ENCODE measurements around the gene SLC24A4.

SLC24A4 gene

DNA sequence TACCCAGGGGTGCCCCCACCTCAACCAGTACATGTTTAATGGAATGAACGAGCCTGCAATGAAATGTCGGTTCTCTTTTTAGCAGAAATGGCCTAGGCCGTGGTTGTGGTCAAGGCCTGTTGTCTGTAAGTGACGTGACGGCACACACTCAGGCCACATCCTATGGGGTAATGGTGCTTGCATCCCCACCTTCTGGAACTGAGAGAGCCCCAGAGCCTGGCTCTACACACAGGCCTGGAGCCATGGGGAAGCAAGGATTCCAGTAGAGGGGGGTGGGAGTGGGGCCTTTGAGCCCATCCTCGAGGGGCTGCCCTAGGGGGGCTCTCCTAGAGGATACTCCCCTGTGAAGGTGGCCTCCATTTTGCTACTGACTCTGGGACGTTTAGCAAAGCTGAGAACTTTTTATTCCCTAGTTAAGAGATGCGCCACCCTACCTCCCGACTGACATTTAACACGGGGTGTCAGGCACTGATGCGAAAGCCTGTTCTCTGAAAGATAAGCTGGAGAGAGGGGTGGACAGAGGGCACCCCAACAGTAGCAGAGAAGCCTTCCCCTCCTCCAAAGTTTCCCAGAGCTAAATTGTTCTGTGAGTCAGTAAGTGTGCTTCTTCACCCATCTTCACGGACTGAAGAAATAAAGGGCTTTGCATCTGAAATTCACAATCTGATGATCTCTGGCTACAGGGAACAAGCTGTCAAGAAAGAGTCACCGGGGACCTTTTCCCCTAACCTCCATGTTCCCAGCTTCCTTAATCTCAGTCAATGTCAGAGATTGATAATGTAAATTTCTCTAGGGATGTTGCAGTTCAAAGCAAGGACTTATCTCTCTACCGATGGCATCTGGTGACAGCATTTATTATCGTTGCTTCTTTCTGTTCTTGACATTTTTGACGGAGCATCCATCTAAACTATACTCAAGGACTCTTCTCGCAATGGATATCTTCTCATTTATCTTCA is 197.4 kb downstream of the SLC24A4 start:
- DNase-seq (ENCODE audit: low spot score), result peak; percentile 60
- no peak for TF ChIP-seq CTCF (IDR thresholded peaks at IDR 0.05; ENCODE audit: borderline replicate concordance, control extremely low read depth, extremely low read depth, insufficient read depth, missing control alignments)
- in situ Hi-C loops (cut with MboI; ENCODE audit: low sequenced_read_pairs, unreplicated experiment), result no loop called here

GRCh38 chr14:92521058-92521415 is 198.1 kb downstream of the SLC24A4 start:
- no peak for DNase-seq (ENCODE audit: low spot score)
- in situ Hi-C loops (cut with MboI; ENCODE audit: low sequenced_read_pairs, unreplicated experiment), result no loop called here
- TF ChIP-seq CTCF (IDR thresholded peaks at IDR 0.05; ENCODE audit: borderline replicate concordance, control extremely low read depth, extremely low read depth, insufficient read depth, missing control alignments), result no peak

DNA sequence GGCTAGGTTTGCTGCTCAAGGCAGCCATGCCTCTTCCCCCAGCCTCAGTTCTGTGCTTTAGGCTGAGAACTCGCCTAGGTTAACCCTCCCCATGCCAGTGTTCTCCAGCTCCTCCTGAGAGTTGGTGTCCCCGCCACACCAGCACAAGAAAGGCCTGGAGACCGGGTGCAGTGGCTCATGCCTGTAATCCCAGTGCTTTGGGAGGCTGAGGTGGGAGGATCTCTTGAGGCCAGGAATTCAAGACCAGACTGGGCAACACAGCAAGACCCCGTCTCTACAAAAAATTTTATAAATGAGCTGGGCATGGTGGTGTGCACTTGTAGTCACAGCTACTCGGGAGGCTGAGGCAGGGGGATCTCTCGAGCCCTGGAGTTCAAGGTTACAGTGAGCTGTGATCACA is 200.8 kb downstream of the SLC24A4 start:
- in situ Hi-C loops (cut with MboI; ENCODE audit: low sequenced_read_pairs, unreplicated experiment), result no loop called here
- TF ChIP-seq CTCF (IDR thresholded peaks at IDR 0.05; ENCODE audit: borderline replicate concordance, control extremely low read depth, extremely low read depth, insufficient read depth, missing control alignments), result no peak

DNA sequence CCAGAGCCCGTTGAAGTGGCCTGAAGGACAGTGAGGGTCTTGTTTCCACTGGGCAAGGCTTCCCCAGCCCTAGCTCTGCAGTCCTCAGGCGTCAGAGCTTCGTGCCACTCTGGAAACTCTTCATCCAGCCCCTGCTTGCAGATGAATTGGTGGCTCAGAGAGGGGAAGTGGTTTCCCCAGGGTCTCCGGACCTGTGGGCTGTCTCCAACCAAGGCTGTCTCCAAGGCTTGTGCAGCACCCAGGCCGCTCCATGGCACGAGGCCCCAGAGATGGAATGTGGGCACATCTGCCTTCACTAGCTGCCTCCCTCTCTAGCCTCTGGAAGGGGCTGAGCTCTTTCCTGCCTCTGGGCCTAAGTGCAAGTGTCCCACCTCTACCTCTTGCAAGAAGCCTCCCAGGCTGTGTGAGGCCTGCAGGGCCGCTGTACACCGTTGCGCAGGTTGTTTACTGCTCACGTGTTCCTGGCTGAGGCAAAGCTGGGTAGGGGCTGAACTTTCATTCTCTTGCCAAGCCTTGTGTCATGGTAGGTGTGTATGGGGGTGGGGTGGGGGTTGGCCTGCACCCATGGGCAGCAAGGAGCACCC is 201.7 kb downstream of the SLC24A4 start:
- in situ Hi-C loops (cut with MboI; ENCODE audit: low sequenced_read_pairs, unreplicated experiment), result no loop called here
- no peak for TF ChIP-seq CTCF (IDR thresholded peaks at IDR 0.05; ENCODE audit: borderline replicate concordance, control extremely low read depth, extremely low read depth, insufficient read depth, missing control alignments)
- DNase-seq (ENCODE audit: low spot score), result no peak

More for the DNA sequence above, 200.8 kb downstream of the SLC24A4 start:
- DNase-seq (ENCODE audit: low spot score), result no peak

GRCh38 chr14:92525322-92526095 is 202.5 kb downstream of the SLC24A4 start:
- in situ Hi-C loops (cut with MboI; ENCODE audit: low sequenced_read_pairs, unreplicated experiment), result no loop called here
- TF ChIP-seq CTCF (IDR thresholded peaks at IDR 0.05; ENCODE audit: borderline replicate concordance, control extremely low read depth, extremely low read depth, insufficient read depth, missing control alignments), result no peak
- DNase-seq (ENCODE audit: low spot score), result no peak

GRCh38 chr14:92527721-92528120 is 204.8 kb downstream of the SLC24A4 start:
- in situ Hi-C loops (cut with MboI; ENCODE audit: low sequenced_read_pairs, unreplicated experiment), result no loop called here
- no peak for DNase-seq (ENCODE audit: low spot score)
- TF ChIP-seq CTCF (IDR thresholded peaks at IDR 0.05; ENCODE audit: borderline replicate concordance, control extremely low read depth, extremely low read depth, insufficient read depth, missing control alignments), result no peak

Data from GM13976 (cell line).